K562 (cell line): Measurements from ENCODE around the gene GALM. TPM values are rescaled to one million over a fixed set of nuclear protein-coding genes. Genes with fewer than 3 reads are reported as not detected.

Experiments used
- ARID3A ChIP-seq: IDR thresholded peaks from 2 replicates; pipeline ENCODE4 v1.6.1; 2012; ENCODE audit warnings: low read depth, low read length, improper control_type of control experiment, borderline replicate concordance
- ATF3 ChIP-seq, 2 experiments: fragments of 450-650 bp in 1 of 2; sonication (generic) in 1 of 2; formaldehyde crosslinking in 1 of 2; IDR thresholded peaks in 1 of 2; conservative IDR thresholded peaks in 1 of 2; 2 replicates each; pipeline versions ENCODE4 v1.6.1 to v1.8.1; 2016 to 2023; ENCODE audit warnings: mild to moderate bottlenecking in 2 of 2, moderate library complexity in 2 of 2, inconsistent platforms in 1 of 2, missing genetic modification reagents in 1 of 2
- CSDE1 ChIP-seq, 2 experiments: fragments of 450-650 bp; IDR thresholded peaks; 2 replicates each; pipeline ENCODE4 v1.6.1; 2016; ENCODE audit warnings: mild to moderate bottlenecking in 1 of 2
- E2F3 ChIP-seq: fragments of 250-450 bp; sonication (Bioruptor Pico); IDR thresholded peaks from 2 replicates; pipeline ENCODE4 v1.4.0; 2020; ENCODE audit warnings: mild to moderate bottlenecking
- FOXP4 ChIP-seq: sonication (generic); formaldehyde crosslinking; IDR thresholded peaks from 2 replicates; pipeline ENCODE4 v1.8.0; 2022; ENCODE audit warnings: mild to moderate bottlenecking, missing genetic modification reagents, borderline replicate concordance
- HDAC3 ChIP-seq: fragments of 450-650 bp; IDR thresholded peaks from 2 replicates; pipeline ENCODE4 v1.6.1; 2018; ENCODE audit warnings: borderline replicate concordance, mild to moderate bottlenecking, moderate library complexity; ENCODE audit not compliant: partially characterized antibody
- MAFF ChIP-seq: IDR thresholded peaks from 2 replicates; pipeline ENCODE4 v1.6.1; 2012; ENCODE audit warnings: low read length, improper control_type of control experiment
- NFRKB ChIP-seq: fragments of 450-650 bp; IDR thresholded peaks from 2 replicates; pipeline ENCODE4 v1.6.1; 2016; ENCODE audit warnings: low read depth
- NFXL1 ChIP-seq: fragments of 450-650 bp; formaldehyde crosslinking; IDR thresholded peaks from 2 replicates; pipeline ENCODE4 v1.4.0; 2021; ENCODE audit warnings: mild to moderate bottlenecking
- NR3C1 ChIP-seq: sonication (generic); formaldehyde crosslinking; IDR thresholded peaks from 2 replicates; pipeline ENCODE4 v1.8.1; 2022; ENCODE audit warnings: missing genetic modification reagents
- NR4A1 ChIP-seq, 2 experiments: fragments of 250-450 bp in 1 of 2; fragments of 450-650 bp in 1 of 2; sonication (Bioruptor Pico) in 1 of 2; IDR thresholded peaks; 2 replicates each; pipeline versions ENCODE4 v1.4.0 to v1.6.1; 2016 to 2020; ENCODE audit warnings: mild to moderate bottlenecking in 2 of 2, missing compliant biosample characterization in 1 of 2, missing genetic modification characterization in 1 of 2, moderate library complexity in 1 of 2
- POLR3A ChIP-seq: IDR thresholded peaks from 2 replicates; pipeline ENCODE4 v1.6.1; 2011; ENCODE audit warnings: borderline replicate concordance, mild to moderate bottlenecking, moderate library complexity; ENCODE audit not compliant: insufficient read length, insufficient read depth; ENCODE audit errors: extremely low read depth
- SMAD2 ChIP-seq: fragments of 150-350 bp; IDR thresholded peaks from 2 replicates; pipeline ENCODE4 v1.6.1; 2014; ENCODE audit warnings: low read depth, mild to moderate bottlenecking, low read length
- STAT5B ChIP-seq: fragments of 250-450 bp; sonication (Bioruptor Pico); IDR thresholded peaks from 2 replicates; pipeline ENCODE4 v1.8.0; 2021; ENCODE audit warnings: mild to moderate bottlenecking, inconsistent platforms
- TBL1XR1 ChIP-seq, 2 experiments: IDR thresholded peaks; 2 replicates each; pipeline ENCODE4 v1.6.1; 2012; ENCODE audit warnings: improper control_type of control experiment in 2 of 2, low read length in 2 of 2, mild to moderate bottlenecking in 1 of 2
- TCF3 ChIP-seq: sonication (generic); formaldehyde crosslinking; IDR thresholded peaks from 2 replicates; pipeline ENCODE4 v1.4.0; 2020; ENCODE audit warnings: mild to moderate bottlenecking, missing genetic modification reagents
- USF2 ChIP-seq: sonication (generic); formaldehyde crosslinking; IDR thresholded peaks from 2 replicates; pipeline ENCODE4 v1.5.0; 2020; ENCODE audit warnings: missing genetic modification reagents
- ZBTB5 ChIP-seq: fragments of 450-650 bp; IDR thresholded peaks from 2 replicates; pipeline ENCODE4 v1.6.1; 2017; ENCODE audit warnings: antibody characterized with exemption
- ZNF830 ChIP-seq: fragments of 250-450 bp; sonication (Bioruptor Pico); IDR thresholded peaks from 2 replicates; pipeline ENCODE4 v1.5.0; 2021; ENCODE audit warnings: mild to moderate bottlenecking
- polyA plus RNA-seq, 8 experiments: library from polyadenylated mRNA; depleted of rRNA in 4 of 8; stranded (reverse) in 5 of 8; unstranded in 3 of 8; fragments of >200 nt; fragmentation: Nextera tagmentation in 2 of 8; fragmentation: Illumina TruSeq in 1 of 8; extraction: Ambion mirVana in 2 of 8; extraction: Trizol in 1 of 8; gene quantifications; 2 replicates each; pipeline versions ENCODE4 v1.2.1 to v1.2.3, GENCODE V29; 2011 to 2014; ENCODE audit warnings: inconsistent platforms in 1 of 8, missing spikeins in 1 of 8
- total RNA-seq, 7 experiments: library from RNA; depleted of rRNA in 6 of 7; stranded (reverse); fragments of >200 nt in 6 of 7; fragmentation: Illumina TruSeq in 2 of 7; extraction: Trizol in 2 of 7; gene quantifications; 2 replicates each; pipeline versions ENCODE4 v1.2.1 to v1.2.3, GENCODE V29; 2011 to 2021; ENCODE audit warnings: low replicate concordance in 1 of 7

GALM gene
- total and polyA plus RNA-seq, 9 of the 15 experiments (the other 6 are each of a cell fraction or from before 2014, with no cell fraction given): 22.1 to 51.7 (median 27.9) TPM

GRCh38 chr2:38690499-38691420, 24.8 kb downstream of the GALM start (continued):
- TF ChIP-seq ZBTB5 (no peak), TCF3 (CRISPR knock-in tag) (peak; percentile 89), USF2 (CRISPR knock-in tag) (no peak), ARID3A (peak; percentile 74; the same call in 1 of the 2 replicates), POLR3A (no peak), SMAD2 (no peak), ZNF830 (no peak), NR3C1 (CRISPR knock-in tag) (no peak), ATF3 (IDR thresholded peaks at IDR 0.05) (peak; percentile 91), ATF3 (CRISPR knock-in tag; conservative IDR thresholded peaks at IDR 0.05) (peak; percentile 78), FOXP4 (CRISPR knock-in tag) (no peak), MAFF (peak; percentile 10; the same call in 1 of the 2 replicates), TBL1XR1 (IDR thresholded peaks at IDR 0.05; ENCODE audit: low read length in 2 of 2) (peak in 1 of 2 experiments; percentile 29; a peak in 1 of 4 replicates), NFXL1 (no peak), STAT5B (no peak), NR4A1 (CRISPR knock-in tag; IDR thresholded peaks at IDR 0.05) (no peak), NR4A1 (tag; IDR thresholded peaks at IDR 0.05) (no peak), HDAC3 (peak; percentile 47), E2F3 (no peak), NFRKB (no peak), CSDE1 (IDR thresholded peaks at IDR 0.05) (no peak)
